Right renal cortex interstitium (tissue), 3 donors: ENCODE measurements around the gene MAP2K3. TPM values are rescaled to one million over a fixed set of nuclear protein-coding genes. Genes with fewer than 3 reads are reported as not detected.
"Not testable (repeated sequence)": the region's sequence is repeated elsewhere in the genome, so short reads cannot be mapped to it uniquely, and the experiment has no call there.

Experiments used
- DNase-seq, 3 donors: peaks; one replicate each; pipeline ENCODE4 v3.0.0-alpha.2; 2013; ENCODE audit warnings: low read depth in 3 of 3, low spot score in 2 of 3
- polyA plus RNA-seq, 3 donors: library from polyadenylated mRNA; unstranded; fragments of 120-200 nt; gene quantifications; one replicate each; pipeline ENCODE4 v1.2.1, GENCODE V29; 2013; ENCODE audit not compliant: insufficient read length in 3 of 3

The MAP2K3 gene
- polyA plus RNA-seq, 3 donors = 17.3 to 21.8 (median 17.6) TPM

DNA sequence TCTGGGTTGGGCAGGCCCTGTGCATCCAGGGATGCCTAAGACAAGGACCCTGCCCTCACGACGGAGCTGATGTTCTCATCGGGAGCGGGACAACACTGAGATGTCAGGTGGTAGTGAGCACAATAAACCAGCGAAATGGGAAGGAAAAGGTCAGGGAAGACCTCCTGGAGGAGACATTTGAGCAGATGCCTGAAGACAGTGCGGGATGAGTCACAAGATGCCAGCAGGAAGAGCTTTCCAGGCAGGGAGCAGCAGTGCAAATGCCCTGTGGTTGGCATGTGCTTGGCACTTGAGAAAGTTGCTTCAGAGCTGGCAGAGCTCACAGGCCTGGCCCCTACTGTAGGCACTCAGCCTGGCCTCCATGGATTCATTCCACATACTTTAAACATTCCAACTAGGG lies 63.1 kb downstream of the MAP2K3 start:
- not testable (repeated sequence) for DNase-seq

DNA sequence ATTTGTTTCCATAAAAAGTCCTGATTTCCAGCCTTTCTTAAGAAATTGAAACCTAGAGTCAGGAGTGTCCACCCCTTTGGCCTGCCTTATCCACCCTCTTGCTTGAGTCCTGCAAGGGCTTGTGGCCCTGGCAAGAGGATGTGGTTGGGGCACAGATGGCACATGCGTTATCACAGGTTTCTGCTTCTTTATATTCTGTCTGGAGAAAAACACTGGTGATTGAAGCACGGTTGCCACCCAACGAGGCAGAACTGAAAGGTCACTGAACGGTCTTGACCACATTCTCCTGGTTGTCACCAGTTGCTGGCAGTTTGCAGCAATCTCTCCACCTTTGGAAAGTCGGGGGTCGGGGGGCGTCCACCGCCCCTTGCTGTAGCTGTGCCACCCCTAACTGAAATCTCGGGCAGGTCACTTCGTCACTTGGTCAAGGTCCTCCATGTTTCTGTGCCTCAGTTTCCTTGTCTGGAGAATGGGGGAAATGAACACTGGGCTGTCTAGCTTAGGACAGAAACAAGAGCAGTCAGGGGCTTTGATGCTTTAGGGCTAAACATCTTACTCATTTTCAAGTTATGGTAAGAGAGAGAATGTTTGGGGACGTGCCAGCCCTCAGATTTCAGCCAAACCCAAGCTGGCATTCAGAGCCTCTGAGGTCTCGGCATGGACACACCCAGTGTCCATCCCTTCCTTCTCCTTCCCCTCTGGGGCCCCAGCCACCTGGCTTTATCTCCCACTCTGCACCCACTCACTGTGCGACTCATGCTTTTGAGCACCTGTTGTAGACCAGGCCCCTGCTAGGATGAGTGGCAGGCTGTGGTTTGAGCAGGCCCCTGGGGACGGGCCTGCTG lies 63.8 kb downstream of the MAP2K3 start:
- DNase-seq = not testable (repeated sequence)

DNA sequence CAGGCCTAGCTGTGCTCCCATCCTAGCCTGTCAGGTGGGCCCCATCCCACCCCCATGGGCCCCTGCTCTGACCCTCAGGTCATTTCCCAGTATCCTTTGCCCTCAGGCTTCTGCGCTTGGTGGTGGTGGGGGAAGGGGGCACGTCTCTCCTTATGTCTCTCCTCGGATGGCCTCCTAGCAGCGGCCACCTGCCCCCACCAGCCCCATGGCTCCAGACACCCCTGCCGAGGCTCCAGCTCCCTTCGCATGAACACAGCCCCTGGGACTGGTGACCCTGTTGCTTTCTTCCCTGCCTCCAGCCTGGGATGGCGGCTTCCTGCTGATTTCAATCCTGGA lies 64.4 kb downstream of the MAP2K3 start:
- not testable (repeated sequence) for DNase-seq

DNA sequence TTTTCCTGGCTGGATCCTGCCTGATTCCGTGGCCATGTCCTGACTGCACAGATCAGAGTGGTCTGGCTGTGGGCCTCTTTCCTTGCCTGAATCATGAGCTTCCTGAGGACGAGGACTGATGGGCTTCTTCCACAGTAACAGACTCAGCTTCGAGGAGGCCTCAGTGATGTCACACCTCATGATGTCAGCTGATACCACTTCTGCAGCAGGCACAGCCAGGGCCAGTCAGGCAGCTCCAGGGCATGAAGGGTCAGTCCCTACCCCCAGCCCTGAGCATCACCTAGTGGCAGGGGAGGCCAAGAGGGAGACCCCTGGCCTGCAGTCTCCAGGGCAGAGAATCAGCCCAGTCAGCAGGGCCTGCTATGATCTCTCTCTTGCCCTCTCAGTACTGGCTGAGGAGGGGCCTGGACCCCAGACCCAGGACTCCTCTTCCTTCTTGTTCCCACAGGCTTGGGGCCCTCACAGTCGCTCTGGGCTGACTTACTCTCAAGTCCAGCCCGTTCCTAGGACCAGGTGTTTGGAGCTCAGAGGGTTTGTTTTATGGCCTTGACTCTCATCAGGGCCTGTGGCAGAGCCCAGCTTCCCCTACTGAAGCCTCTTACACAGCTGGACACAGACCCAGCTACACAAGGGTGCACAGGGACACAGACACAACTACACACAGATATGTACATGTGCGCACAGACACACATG lies 65.0 kb downstream of the MAP2K3 start:
- not testable (repeated sequence) for DNase-seq

DNA sequence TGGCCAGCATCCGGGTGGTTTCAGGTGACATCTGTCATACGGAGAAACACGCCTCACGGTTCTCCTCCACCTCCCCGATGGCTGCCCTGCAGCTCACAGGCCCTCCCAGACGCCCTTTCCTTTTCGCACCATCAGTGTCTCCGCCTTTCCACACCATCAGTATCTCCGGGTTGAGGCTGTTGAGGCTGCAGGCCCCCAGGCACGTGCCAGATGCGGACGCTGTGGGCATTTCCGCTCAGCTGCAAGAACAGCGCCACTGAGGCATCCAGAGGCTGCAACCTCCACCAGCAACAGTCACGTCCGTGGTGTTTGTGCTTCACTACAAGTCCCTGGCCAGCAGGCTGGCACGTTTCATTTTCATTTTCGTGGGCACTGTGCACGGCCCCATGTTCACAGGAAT lies 66.0 kb downstream of the MAP2K3 start:
- not testable (repeated sequence) for DNase-seq

DNA sequence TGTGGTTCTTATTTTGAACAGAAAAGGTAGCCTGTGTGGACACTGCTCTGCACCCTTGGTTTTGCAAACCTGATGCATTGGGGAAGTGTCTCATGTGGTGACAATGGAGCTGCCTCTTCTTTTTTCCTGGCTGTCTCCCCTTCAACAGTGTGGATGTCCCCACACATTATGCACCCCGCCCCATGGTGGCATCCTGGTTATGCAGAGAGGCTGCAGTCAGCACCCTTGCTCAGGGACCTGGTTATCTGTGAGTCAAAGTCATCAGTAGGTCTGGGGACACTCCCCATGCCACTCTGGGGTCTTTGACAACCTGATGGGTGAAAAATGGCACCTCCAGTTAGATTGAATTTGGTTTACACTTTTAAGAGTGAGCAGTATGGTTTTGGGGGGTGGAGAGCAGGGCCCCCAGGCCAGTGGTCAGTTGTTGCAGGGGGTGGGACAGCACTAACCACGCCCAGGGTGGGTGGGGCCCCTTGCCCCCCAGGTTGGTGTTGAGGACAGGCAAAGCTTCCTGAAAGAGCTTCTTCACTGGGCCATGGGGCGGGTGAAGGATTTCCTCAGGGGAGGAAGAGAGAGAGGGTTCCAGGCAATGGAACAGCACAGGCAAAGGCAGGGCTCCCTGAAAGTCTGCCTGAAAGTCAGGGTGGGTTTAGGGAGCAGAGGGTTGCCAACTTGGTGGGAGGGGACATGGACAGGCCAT lies 67.0 kb downstream of the MAP2K3 start:
- DNase-seq = no peak

DNA sequence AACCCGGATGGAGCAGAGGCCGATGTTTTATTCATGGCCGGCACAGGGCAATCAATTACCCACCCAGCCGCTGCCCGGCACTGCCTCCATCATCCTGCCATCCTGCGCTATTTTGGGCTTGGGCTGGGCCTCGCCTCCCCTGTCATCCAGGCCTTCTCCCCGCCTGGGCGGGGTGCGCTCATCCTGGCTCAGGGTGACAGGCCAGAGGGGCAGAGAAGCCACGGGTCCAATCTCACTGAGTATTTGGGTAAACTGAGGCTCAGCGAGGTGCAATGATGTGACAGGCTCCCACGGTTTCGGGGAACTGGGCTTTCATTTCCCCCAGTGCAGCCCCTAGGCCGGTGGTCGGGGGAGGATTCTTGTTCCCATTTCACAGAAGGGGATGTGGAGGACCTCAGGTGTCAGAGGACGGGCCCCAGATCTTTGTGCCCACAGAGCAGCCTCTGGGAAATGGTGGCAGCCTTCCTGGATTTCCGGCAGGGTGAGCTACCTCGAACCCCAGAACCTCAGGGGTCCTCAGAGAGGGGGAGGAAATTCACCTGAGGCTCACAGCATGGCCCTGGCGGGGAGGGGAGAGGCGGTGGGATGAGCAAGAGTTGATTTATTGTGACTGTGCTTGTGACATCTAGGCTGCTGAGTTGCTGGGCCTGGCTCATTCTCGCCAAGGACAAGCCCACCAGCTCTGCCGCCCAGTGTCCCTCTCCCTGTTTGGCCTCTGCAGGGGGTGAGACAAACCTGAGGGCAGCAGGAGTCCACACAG lies 67.9 kb downstream of the MAP2K3 start:
- no peak for DNase-seq

DNA sequence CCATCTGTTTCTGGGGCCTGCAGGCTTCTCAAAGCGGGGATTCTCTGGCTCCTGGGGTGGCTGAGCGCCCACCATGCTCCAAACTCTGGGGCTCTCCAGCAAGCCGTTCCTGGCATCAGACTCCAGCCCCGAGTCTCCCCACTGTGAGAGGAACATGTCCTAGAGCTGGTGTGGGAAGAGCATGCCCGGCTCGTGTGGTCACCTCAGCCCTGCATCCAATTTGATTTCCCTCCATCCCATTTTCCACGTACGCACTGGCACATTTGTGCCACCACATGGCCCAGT lies 68.4 kb downstream of the MAP2K3 start:
- no peak for DNase-seq

DNA sequence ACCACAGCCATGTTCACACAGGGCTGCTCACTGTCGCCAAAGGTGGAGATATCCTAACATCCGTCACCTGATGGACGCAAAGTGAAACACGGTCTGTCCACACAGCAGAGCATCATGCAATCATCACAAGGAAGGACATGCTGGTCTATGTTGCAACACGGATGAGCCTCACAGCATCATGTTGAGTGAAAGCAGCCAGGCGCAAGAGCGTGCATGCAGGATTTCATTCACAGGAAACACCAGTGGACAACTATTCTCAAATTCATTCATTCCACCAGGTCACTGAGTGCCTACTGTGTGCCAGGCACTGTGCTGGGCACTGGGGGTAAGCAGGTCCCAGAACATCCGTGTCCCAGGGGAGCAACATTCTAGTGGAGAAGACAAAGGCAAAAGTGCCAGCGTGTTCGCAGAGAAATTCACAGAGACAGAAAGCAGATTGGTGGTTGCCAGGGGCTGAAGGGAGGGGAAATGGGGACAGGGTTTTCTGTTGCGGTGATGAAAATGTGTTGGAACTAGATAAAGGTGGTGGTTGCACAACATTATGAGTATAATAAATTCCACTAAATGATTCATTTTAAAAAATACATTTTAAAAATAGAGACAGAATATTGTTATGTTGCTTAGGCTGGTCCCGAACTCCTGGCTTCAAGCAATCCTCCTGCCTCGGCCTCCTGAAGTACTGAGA lies 69.0 kb downstream of the MAP2K3 start:
- no peak for DNase-seq

DNA sequence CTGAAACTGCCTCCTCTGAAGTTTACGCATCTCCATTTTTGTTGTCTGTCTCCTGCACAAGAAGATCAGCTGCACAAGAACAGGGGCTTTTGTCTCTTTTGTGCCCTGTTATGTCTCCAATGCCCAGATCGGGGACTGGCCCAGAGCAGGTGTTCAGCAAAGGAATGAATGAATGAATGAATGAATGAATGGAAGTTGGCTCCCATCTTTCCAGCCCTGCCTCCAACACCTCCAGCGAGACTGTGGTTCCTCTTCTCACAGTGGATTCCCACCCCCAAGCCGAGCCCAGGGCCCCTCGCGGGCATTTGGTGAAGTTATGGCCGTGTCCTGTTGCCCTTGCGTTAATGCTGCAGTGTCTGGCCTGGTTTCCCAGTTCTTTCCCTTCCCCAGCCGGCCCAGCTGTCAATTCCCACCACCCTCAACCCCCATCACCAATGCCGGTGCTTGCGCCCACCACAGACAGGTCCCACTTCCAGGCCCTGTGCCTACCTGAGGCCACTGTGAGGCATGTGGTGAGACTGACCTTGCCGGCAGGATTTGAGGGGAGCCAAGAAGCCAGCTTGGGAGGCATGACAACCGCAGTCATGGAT lies 70.4 kb downstream of the MAP2K3 start:
- no peak for DNase-seq

DNA sequence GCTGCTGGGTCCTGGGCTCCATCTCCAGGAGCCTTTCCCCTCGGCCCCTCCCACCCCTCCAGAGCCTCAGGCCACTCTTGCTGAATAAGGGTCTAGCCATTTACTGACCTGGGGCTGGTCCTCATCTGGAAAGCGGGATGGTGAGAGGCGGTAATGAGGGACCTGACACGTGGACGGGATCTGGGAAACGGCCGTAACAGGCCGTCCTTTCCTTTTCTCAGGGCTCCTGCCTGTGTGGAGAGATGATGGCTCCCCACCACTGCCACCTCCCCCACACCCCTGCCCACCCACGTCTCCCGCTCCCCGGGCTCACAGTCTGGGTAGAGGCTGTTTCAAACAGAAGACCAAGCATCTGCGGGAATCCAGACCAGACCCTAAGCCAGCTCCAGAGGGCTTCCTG lies 71.1 kb downstream of the MAP2K3 start:
- DNase-seq = no peak

DNA sequence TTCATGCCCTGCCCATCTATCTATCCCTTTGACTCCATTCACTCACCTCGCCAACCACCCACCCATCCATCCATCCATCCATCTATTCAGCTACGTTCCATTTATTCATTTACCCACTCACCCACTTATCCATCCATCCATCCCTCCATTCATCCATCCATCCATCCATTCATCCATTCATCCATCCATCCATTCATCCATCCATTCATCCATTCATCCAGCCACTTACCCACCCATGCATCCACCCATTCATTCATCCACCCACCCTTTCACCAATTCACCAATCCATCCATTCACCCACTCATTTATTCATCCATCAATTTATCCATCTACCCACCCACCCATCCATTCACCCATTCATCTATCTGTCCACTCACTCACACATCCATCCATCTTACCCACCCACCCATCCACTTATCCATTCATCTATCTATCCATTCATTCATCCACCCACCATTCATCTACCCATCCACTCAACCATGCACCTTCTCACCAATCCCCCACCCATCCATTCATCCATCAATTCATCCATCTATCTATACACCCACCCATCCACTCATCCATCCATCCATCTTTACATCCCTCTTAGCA lies 72.1 kb downstream of the MAP2K3 start:
- DNase-seq = no peak

DNA sequence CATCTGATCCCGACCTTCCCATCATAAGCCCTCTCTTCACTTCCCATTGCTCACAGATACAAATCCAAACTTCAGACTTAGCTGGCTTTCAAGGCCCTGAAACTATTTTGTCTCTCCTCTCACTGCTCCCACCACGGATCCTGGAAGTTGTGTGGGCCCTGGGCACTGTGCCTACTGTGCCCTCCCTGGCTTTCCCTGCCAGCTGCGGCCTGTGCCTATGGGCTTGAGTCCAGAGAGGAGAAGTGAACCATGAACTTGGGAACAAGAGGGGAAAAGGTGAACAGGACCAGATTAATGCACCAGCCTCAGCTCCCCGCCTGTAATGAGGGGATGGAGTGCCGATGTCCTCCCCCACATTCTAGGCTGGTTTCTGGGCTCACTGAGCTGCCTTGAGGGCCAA lies 72.8 kb downstream of the MAP2K3 start:
- DNase-seq = no peak

DNA sequence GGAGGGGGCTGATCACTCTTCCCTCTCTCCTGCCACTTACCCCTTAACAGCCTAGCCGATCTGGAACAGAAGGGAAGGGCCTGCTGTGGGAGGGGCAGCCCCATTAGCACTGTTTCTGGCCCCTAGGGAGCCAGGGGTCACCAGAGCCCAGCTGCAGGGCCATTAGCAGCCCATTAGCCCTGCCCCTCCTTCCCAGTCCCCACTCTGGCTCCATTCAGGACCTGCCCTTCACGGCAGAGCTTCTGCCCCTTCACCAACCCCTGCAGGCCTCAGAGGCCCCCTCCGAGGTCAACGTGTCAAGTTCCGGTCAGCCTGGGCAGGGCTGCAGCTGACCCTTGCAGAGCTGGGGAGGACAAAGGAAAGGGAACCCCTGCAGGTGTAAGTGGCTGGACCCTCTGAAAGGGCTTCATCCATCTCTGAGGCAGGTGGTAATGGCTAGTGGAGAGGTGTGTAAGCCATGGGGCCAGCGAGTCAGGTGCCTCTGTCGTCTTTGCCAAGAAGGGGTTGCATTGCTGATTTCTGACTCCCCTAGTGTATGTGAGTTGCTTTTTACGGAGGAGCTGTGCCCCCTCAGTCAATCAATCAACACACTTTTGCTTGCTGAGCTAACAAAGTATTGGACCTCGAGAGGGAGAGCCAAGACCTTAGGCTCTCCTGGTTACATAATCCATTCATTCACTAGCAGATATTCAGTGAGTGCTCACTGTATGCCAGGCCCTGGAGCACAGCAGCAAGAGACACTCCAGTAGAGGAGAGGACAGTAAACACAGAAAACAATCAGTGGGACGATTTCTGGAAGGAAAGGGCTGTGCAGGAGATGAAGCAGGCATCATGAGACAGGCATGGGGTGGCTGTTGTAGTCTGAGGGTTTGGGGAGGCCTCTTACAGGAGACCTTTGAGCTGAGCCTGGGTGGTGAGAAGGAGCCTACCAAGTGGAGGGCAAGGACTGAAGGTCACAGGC lies 73.5 kb downstream of the MAP2K3 start:
- no peak for DNase-seq

DNA sequence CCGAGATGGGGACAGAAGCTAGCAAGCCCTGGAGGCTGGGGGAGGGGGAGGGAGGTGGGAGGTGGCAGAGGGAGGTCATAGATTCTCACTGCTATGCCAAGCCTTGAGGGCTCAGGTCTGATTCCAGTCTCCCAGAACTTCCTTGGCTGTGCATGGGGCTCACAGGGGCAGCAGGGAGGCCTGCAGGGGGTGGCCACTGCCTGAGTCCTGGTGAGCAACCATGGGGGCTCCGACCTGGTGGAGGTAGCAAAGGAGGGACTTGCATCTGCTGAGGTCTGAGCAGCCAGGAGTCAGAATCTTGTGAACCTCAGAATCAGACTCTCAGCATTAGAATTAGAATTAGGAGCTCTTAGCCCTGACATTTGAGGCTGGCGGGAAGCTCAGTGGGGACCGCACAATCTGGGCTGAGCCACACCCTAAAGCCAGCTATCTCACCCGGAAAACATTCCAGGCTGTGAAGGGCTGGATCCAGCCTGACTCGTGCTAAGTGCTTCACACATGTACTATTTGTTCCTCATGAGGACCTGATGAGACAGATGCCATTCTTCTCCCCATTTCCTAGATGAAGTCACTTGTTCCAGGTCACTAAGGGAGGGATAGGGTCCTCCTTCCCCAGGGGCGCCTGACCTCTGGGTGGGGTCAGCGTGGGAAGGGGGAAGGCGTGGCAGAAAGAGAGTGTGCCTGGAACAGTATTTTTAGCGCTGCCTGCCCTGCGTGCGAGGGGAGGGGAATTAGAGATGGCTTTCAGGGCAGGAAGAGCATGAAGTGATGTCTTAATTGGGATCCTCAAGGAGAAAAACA lies 74.4 kb downstream of the MAP2K3 start:
- DNase-seq = no peak

DNA sequence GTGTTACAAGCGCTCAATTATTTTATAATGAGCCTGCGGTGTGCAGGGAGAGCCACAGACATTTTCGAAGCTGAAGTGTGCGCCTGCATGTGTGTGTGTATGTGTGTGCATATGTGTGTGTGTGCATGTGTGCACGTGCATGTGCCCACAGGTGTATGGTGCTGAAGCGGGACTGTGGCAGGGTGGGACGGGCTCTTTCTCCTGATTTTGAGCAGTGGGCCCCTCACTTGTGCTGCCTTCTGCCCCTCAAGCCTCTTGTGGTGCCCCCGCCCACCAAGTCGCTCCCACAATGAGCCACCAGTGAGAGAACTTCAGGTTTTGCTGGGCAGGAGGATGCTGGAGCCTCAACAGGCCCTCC lies 75.0 kb downstream of the MAP2K3 start:
- DNase-seq = no peak

DNA sequence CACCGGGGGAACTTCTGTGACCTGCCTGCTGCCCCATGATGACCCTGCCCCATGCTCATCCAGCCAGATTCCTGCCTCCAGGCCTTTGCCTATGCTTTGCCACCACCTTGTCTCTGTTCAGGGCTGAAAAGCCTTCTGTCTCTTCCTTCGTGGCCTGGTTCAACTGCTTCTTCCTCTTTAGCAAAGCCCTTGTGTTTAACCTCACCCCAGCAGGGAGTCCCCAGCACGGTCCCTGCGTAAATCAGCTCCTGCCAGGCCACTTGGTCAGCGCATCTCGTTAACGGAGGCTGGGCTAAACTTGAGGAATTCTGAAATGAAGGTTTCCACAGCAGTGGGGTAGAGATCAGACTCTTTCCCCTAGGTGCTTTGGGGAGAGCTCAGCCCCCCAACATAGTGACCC lies 75.5 kb downstream of the MAP2K3 start:
- no peak for DNase-seq
